ENCODE measurements around the gene HTRA2.

HTRA2 gene

GRCh38 chr2:74497777-74498499 lies 31.8 kb upstream of the HTRA2 start:
- Histone ChIP-seq H3K4me2 (ENCODE audit: low read depth, low read length, poor library complexity, severe bottlenecking) (no peak overlapping the region), H3K9me2 (replicated peaks; ENCODE audit: low read depth, low read length) (no peaks in the 10 kb centered on the region), H4K20me1 (ENCODE audit: insufficient read depth, low read length, poor library complexity, severe bottlenecking) (no peaks in the 10 kb centered on the region), H3K36me3 (ENCODE audit: insufficient read depth, low read length) (peaks cover 11% of the 10 kb centered on the region; the same call in 1 of the 2 replicates), H2AFZ (ENCODE audit: low read length) (no peak overlapping the region), H3K79me2 (ENCODE audit: insufficient read depth, low read length) (peaks cover 7% of the 10 kb centered on the region), H3F3A (ENCODE audit: low read depth) (no peaks in the 10 kb centered on the region), H3K27me3 (ENCODE audit: insufficient read depth, low read length, poor library complexity, severe bottlenecking) (no peaks in the 10 kb centered on the region), H3K9me3 (ENCODE audit: insufficient read depth, low read depth, low read length) (no peaks in the 10 kb centered on the region), H3K9ac (ENCODE audit: low read depth, low read length, poor library complexity, severe bottlenecking) (no peak overlapping the region), H3K4me1 (ENCODE audit: insufficient read depth, low read length, poor library complexity, severe bottlenecking) (peaks cover 6% of the 10 kb centered on the region), H3K4me3 (ENCODE audit: low read length, poor library complexity, severe bottlenecking) (no peak overlapping the region)
- TF ChIP-seq CTCF (conservative IDR thresholded peaks at IDR 0.05; ENCODE audit: low read length): no peak
- TF ChIP-seq EZH2phosphoT487 (IDR thresholded peaks at IDR 0.05; ENCODE audit: borderline replicate concordance): no peak

DNA sequence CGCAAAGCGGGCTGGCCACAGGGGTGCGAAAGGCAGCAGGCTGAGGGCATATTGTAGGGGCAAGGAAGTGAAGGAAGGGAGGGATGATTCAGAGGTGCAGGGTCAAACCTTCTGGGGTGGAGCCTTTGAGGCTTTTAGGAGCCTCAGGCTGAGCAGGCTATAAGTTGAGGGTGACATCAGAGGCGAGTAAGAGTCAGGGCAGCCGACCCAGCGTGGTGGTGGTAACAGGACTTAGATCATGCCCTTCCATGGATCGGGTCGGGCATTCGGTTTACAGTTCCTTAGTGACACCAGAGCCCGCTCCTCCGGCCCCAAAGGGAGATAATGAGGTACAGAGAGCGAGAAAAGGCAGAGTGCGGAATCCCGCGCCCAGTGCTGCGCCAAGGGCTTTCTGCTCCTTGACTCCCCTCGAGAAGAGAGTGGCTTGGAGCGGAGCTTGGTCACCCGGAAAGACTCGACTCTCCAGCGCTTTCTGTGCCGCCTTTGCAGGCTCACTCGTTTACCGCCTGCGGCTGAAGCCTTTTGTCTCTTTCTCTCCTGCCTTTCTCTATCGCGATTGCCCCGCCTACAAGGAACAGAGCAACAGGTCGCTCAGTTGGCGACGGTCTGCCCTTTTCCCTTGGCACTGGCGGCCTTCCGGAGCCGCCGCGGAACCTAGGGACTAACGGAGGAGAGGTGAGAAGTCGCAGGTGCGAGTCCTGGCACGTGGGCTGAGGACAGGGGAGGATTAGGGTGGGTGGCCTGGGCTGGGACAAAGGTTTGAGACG lies 31.1 kb upstream of the HTRA2 start:
- Histone ChIP-seq H3K9ac (ENCODE audit: low read depth, low read length, poor library complexity, severe bottlenecking) (no peak overlapping the region), H4K20me1 (ENCODE audit: insufficient read depth, low read length, poor library complexity, severe bottlenecking) (no peaks in the 10 kb centered on the region), H3K9me2 (replicated peaks; ENCODE audit: low read depth, low read length) (no peaks in the 10 kb centered on the region), H3K4me1 (ENCODE audit: insufficient read depth, low read length, poor library complexity, severe bottlenecking) (peaks cover 6% of the 10 kb centered on the region), H3K4me3 (ENCODE audit: low read length, poor library complexity, severe bottlenecking) (no peak overlapping the region), H3K9me3 (ENCODE audit: insufficient read depth, low read depth, low read length) (no peaks in the 10 kb centered on the region), H3F3A (ENCODE audit: low read depth) (no peaks in the 10 kb centered on the region), H3K79me2 (ENCODE audit: insufficient read depth, low read length) (peaks cover 7% of the 10 kb centered on the region), H3K4me2 (ENCODE audit: low read depth, low read length, poor library complexity, severe bottlenecking) (no peak overlapping the region), H3K27me3 (ENCODE audit: insufficient read depth, low read length, poor library complexity, severe bottlenecking) (no peaks in the 10 kb centered on the region), H3K36me3 (ENCODE audit: insufficient read depth, low read length) (peaks cover 4% of the 10 kb centered on the region; the same call in 1 of the 2 replicates), H2AFZ (ENCODE audit: low read length) (no peak overlapping the region)
- TF ChIP-seq CTCF (conservative IDR thresholded peaks at IDR 0.05; ENCODE audit: low read length) (no peak), EZH2phosphoT487 (IDR thresholded peaks at IDR 0.05; ENCODE audit: borderline replicate concordance) (no peak)

DNA sequence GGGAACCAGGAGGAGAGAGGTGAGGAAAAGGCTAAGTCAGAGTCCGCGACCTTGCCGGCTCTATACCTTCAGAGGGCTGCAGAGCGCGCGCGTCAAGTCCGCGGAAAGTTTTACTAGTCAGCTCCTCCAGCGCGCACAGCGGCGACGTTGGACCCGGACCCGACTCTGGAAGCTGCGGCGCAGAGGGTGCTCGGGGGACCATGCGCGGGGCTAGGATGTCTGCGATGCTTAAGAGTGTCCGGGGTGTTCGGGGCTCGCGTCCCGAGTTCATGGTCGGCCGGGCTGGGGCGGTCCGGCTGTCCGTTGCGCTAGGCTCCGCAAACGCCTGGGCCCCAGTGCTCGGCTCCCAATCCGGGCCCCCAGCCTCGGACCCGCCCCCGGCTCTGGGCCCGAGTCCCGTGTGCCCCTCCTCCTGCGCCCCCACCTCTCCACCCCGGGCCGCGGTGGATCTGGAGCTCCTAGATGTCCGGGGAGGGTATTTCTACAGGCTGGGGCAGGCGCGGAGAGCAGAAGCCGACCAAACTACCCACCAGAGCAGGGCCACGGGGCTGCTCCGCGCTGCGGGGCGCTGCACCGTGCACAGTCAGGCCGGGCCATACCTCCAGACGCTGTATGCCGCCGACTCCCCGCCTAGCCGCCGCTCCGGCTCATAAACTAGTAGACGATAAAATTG lies 30.3 kb upstream of the HTRA2 start, which contains the start of gene LBX2:
LBX2 (minus strand) TSS at position 337 of the 673 bp plus-strand sequence; CDS start at position 271, 66 bp downstream.
- H3K4me1 ChIP-seq (ENCODE audit: insufficient read depth, low read length, poor library complexity, severe bottlenecking): peaks cover 6% of the 10 kb centered on the region
- peaks cover 7% of the 10 kb centered on the region for H3K79me2 ChIP-seq (ENCODE audit: insufficient read depth, low read length)
- TF ChIP-seq CTCF (conservative IDR thresholded peaks at IDR 0.05; ENCODE audit: low read length): no peak
- TF ChIP-seq EZH2phosphoT487 (IDR thresholded peaks at IDR 0.05; ENCODE audit: borderline replicate concordance): no peak
- H3K4me2 ChIP-seq (ENCODE audit: low read depth, low read length, poor library complexity, severe bottlenecking): no peak within 1 kb of the TSS
- no peaks in the 10 kb centered on the region for H3K27me3 ChIP-seq (ENCODE audit: insufficient read depth, low read length, poor library complexity, severe bottlenecking)
- H3K36me3 ChIP-seq (ENCODE audit: insufficient read depth, low read length): no peaks in the 10 kb centered on the region
- H3K9ac ChIP-seq (ENCODE audit: low read depth, low read length, poor library complexity, severe bottlenecking): no peak within 1 kb of the TSS
- H3K4me3 ChIP-seq (ENCODE audit: low read length, poor library complexity, severe bottlenecking): no peak within 1 kb of the TSS
- H4K20me1 ChIP-seq (ENCODE audit: insufficient read depth, low read length, poor library complexity, severe bottlenecking): no peaks in the 10 kb centered on the region
- no peaks in the 10 kb centered on the region for H3F3A ChIP-seq (ENCODE audit: low read depth)
- H2AFZ ChIP-seq (ENCODE audit: low read length): no peak within 1 kb of the TSS
- no peaks in the 10 kb centered on the region for H3K9me3 ChIP-seq (ENCODE audit: insufficient read depth, low read depth, low read length)
- no peaks in the 10 kb centered on the region for H3K9me2 ChIP-seq (replicated peaks; ENCODE audit: low read depth, low read length)

Measured in Loucy (cell line).